ENCODE results near the gene SRP68. TPM values are rescaled to one million over a fixed set of nuclear protein-coding genes. Genes with fewer than 3 reads are reported as not detected.

The SRP68 gene
- total and polyA plus RNA-seq, 2 donors from 2014 or later, result 52.7 to 68.1 TPM

DNA sequence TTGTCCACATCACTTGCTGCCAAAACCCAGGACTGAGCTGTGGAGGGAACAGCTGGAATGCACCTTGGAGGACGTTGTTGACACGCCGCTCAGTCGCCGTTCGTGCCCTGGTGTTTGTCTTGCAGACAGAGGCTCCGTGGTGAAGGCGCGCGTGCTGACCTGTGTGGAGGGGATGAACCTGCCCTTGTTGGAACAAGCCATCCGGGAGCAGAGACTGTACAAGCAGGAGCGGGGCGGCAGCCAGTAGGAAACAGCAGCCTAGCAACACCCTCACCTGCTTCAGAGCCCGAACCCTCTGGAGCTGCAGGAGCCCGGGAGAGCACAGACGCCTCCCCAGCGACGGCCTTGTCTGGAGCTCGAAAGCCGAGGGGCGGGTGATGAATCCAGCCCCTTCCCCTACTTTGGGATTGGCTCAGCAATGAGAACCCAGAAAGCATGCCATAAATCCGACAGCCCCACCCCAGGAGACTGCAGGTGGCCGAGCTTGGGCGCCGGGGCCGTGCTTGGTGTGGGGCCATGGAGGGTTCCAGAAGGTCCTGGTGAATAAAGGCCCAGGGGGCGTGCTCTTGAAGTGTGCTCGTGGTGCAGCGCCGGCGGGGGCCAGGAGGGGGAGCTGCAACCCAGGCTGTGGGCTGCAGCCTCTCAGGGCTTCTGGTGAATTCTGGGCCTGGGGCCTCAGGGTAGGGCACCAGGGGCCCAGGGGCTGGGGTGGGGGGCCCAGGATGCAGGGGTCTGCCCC lies 72.1 kb downstream of the SRP68 start:
- Histone ChIP-seq H3K9me3 (ENCODE audit: control insufficient read depth in 2 of 3, insufficient read depth in 1 of 3, low read length in 3 of 3) (no peaks in the 10 kb centered on the region), H3K27me3 (ENCODE audit: control insufficient read depth, insufficient read depth, low read length) (no peaks in the 10 kb centered on the region), H3K9ac (ENCODE audit: low read length in 3 of 3) (no peak overlapping the region), H3K4me1 (ENCODE audit: control insufficient read depth in 2 of 3, insufficient read depth in 2 of 3, low read depth in 1 of 3, low read length in 3 of 3) (peaks cover 0 to 9% (median 6%) of the 10 kb centered on the region in 3 donors), H3K27ac (ENCODE audit: low read depth in 2 of 2, low read length in 2 of 2) (peak overlapping the region in 1 of 2 donors; percentile 3), H3K36me3 (ENCODE audit: control insufficient read depth in 2 of 3, insufficient read depth in 3 of 3, low read length in 3 of 3) (no peaks in the 10 kb centered on the region), H3K4me3 (ENCODE audit: low read length in 3 of 3) (no peak overlapping the region)
- peak in 4 of 5 donors; percentile 45 to 76 (median 64) for DNase-seq
- TF ChIP-seq, protein P1, sequence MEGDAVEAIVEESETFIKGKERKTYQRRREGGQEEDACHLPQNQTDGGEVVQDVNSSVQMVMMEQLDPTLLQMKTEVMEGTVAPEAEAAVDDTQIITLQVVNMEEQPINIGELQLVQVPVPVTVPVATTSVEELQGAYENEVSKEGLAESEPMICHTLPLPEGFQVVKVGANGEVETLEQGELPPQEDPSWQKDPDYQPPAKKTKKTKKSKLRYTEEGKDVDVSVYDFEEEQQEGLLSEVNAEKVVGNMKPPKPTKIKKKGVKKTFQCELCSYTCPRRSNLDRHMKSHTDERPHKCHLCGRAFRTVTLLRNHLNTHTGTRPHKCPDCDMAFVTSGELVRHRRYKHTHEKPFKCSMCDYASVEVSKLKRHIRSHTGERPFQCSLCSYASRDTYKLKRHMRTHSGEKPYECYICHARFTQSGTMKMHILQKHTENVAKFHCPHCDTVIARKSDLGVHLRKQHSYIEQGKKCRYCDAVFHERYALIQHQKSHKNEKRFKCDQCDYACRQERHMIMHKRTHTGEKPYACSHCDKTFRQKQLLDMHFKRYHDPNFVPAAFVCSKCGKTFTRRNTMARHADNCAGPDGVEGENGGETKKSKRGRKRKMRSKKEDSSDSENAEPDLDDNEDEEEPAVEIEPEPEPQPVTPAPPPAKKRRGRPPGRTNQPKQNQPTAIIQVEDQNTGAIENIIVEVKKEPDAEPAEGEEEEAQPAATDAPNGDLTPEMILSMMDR (IDR thresholded peaks at IDR 0.05; ENCODE audit: borderline replicate concordance, extremely low read depth, insufficient read depth), result peak; percentile 54
- intact Hi-C loops (cut with DNase I), result loop anchor here (10.0 kb wide), 1 partner anchor 85 kb away; no protein-coding TSS in a partner anchor
- no peak for FAIRE-seq

DNA sequence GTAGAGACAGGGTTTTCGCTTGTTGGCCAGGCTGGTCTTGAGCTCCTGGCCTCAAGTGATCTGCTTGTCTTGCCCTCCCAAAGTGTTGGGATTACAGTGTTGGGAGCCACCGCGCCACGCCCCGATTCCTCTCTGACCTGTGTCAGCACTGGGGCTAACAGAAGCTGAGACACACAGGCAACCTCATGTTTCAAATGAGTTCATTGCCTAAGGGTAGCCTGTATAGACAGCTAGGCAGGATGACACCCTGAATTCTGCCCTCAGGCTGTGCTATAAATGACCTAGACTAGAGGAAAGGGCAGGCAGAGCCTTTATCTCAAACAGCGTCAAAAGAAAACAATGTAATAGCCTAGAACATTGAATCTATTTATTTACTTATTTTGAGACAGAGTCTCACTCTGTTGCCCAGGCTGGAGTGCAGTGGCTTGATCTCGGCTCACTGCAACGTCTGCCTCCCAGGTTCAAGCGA lies 74.0 kb downstream of the SRP68 start:
- intact Hi-C loops (cut with DNase I), result no loop called here
- H3K27ac ChIP-seq (ENCODE audit: low read depth in 2 of 2, low read length in 2 of 2), result peak overlapping the region in 1 of 2 donors; percentile 43
- TF ChIP-seq, protein P1 (IDR thresholded peaks at IDR 0.05; ENCODE audit: borderline replicate concordance, extremely low read depth, insufficient read depth), result no peak
- no peaks in the 10 kb centered on the region for H3K36me3 ChIP-seq (ENCODE audit: control insufficient read depth in 2 of 3, insufficient read depth in 3 of 3, low read length in 3 of 3)
- no peak for FAIRE-seq
- H3K4me3 ChIP-seq (ENCODE audit: low read length in 3 of 3), result no peak overlapping the region
- no peaks in the 10 kb centered on the region for H3K9me3 ChIP-seq (ENCODE audit: control insufficient read depth in 2 of 3, insufficient read depth in 1 of 3, low read length in 3 of 3)
- DNase-seq, result no peak
- no peaks in the 10 kb centered on the region for H3K27me3 ChIP-seq (ENCODE audit: control insufficient read depth, insufficient read depth, low read length)
- peaks cover 0 to 9% (median 6%) of the 10 kb centered on the region in 3 donors for H3K4me1 ChIP-seq (ENCODE audit: control insufficient read depth in 2 of 3, insufficient read depth in 2 of 3, low read depth in 1 of 3, low read length in 3 of 3)
- H3K9ac ChIP-seq (ENCODE audit: low read length in 3 of 3), result peak overlapping the region in 1 of 3 donors; percentile 40

DNA sequence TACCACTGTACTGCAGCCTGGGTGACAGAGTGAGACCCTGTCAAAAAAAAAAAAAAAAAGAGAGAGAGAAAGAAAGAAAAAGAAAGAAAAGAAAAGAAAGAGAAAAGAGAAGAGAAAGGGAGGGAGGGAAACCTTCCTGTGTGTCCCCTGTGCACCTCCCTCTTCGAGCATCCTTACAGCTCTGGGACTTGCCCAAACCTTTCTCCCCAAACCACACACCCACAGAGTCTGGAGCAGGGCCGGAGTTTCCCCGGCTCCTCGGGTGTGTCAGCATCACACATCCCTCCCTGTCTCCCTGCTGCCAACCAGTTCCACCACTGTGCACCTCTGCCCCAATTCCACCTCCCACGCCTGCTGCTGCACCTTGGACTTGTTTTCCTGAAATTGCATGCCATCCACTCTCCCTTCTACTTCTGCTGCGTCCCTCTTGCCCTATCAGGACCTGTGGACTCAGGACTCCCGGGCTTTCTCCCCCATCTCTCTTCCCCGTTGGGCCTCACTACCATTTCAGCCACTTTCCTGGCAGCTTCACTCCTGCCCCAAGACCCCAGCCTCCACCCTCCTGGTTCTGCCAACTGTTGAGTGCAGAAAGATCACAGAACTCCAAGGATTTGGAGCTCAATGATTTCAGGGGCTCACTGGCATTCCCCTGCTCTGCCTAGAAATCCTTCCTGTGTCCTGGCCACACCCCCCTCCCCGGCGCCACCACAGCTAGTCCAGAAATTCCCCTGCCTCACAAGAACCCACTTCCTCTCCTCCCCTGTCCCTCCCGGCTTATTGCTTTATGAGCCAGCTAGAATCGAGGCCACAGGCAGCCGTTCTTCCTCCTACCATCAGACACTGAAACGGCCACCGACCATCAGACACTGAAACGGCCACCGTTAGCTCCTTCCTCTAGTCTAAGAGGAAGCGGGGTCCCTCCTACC lies 75.4 kb downstream of the SRP68 start:
- Histone ChIP-seq H3K27me3 (ENCODE audit: control insufficient read depth, insufficient read depth, low read length) (no peaks in the 10 kb centered on the region), H3K4me3 (ENCODE audit: low read length in 3 of 3) (no peak overlapping the region), H3K27ac (ENCODE audit: low read depth in 2 of 2, low read length in 2 of 2) (peak overlapping the region; percentile 71 to 88), H3K9ac (ENCODE audit: low read length in 3 of 3) (peak overlapping the region in 1 of 3 donors; percentile 44), H3K4me1 (ENCODE audit: control insufficient read depth in 2 of 3, insufficient read depth in 2 of 3, low read depth in 1 of 3, low read length in 3 of 3) (peaks cover 0 to 6% (median 4%) of the 10 kb centered on the region in 3 donors), H3K36me3 (ENCODE audit: control insufficient read depth in 2 of 3, insufficient read depth in 3 of 3, low read length in 3 of 3) (no peaks in the 10 kb centered on the region), H3K9me3 (ENCODE audit: control insufficient read depth in 2 of 3, insufficient read depth in 1 of 3, low read length in 3 of 3) (no peaks in the 10 kb centered on the region)
- intact Hi-C loops (cut with DNase I), result no loop called here
- peak in 4 of 5 donors; percentile 61 to 81 (median 66) for DNase-seq
- no peak for FAIRE-seq
- TF ChIP-seq, protein P1 (IDR thresholded peaks at IDR 0.05; ENCODE audit: borderline replicate concordance, extremely low read depth, insufficient read depth), result no peak
